ENCODE measurements around the gene GLB1L2.

GLB1L2 gene

DNA sequence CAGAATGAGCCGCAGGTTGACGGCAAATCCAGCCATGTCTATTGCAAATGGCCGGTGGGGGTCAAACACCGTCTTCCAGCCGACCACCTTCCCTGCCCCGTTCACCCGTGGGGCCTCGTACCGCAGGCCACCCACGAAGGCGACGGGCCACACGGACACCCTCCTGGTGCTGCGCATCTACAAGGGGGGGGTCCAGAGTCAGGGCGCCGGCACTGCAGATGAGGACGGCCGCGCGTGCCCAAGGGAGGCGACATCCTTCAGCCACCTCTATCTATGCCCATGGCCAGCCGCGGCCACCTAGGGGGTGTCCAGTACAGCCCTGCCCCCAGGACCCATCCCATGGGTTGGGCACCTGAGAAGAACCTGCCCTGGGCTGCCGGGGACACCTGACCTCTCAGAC, 51.0 kb downstream of the GLB1L2 start:
- TF ChIP-seq ZFP3 (CRISPR knock-in tag; IDR thresholded peaks at IDR 0.05) (no peak), OSR1 (CRISPR knock-in tag; IDR thresholded peaks at IDR 0.05) (no peak), RARB (CRISPR knock-in tag; IDR thresholded peaks at IDR 0.05) (no peak)
- no peak for ATAC-seq

DNA sequence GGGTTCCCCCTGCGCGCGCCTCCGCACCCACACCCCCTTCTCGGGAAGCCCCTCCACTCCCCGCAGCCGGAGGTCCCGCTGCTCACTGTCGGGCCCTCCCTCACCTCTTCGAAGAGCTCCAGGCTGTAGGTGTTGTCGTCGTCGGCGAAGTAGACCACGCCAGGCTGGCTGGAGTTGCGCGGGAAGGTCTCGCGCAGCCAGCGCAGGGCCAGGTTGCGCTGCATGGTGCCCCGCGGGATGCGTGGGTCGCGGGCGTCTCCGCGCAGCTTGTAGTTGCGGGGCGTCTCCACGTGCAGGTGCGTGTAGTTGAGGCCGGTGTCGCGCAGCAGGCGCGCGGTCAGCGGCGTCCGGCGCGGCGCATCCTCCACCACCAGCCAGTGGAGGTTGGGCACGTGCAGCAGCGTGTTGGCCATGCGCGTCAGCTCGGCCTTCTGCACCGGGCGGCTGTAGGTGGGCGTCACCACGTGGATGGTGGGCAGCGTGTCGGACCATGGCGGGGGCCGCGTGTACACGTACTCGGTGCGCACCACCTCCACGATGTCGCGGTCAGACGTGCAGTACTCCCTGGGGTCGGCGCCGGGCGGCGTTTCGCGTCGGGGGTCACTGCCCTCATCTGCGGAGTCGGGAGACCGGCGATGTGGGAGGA, 51.9 kb downstream of the GLB1L2 start:
- TF ChIP-seq, protein P1, sequence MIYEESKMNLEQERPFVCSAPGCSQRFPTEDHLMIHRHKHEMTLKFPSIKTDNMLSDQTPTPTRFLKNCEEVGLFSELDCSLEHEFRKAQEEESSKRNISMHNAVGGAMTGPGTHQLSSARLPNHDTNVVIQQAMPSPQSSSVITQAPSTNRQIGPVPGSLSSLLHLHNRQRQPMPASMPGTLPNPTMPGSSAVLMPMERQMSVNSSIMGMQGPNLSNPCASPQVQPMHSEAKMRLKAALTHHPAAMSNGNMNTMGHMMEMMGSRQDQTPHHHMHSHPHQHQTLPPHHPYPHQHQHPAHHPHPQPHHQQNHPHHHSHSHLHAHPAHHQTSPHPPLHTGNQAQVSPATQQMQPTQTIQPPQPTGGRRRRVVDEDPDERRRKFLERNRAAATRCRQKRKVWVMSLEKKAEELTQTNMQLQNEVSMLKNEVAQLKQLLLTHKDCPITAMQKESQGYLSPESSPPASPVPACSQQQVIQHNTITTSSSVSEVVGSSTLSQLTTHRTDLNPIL (CRISPR knock-in tag; IDR thresholded peaks at IDR 0.05; ENCODE audit: low read depth): no peak
- TF ChIP-seq OSR1 (CRISPR knock-in tag; IDR thresholded peaks at IDR 0.05) (no peak), GLIS3 (CRISPR knock-in tag; IDR thresholded peaks at IDR 0.05) (no peak), ISL1 (CRISPR knock-in tag; IDR thresholded peaks at IDR 0.05) (no peak), ZNF8 (CRISPR knock-in tag; IDR thresholded peaks at IDR 0.05) (no peak), BACH2 (CRISPR knock-in tag; IDR thresholded peaks at IDR 0.05; ENCODE audit: borderline replicate concordance) (no peak), PPARA (CRISPR knock-in tag; IDR thresholded peaks at IDR 0.05; ENCODE audit: borderline replicate concordance) (no peak), CSDC2 (CRISPR knock-in tag; IDR thresholded peaks at IDR 0.05) (no peak), ZFP3 (CRISPR knock-in tag; IDR thresholded peaks at IDR 0.05) (no peak), ARNTL (CRISPR knock-in tag; IDR thresholded peaks at IDR 0.05; ENCODE audit: borderline replicate concordance, low read depth) (no peak), TCF4 (CRISPR knock-in tag; IDR thresholded peaks at IDR 0.05; ENCODE audit: borderline replicate concordance) (no peak)
- TF ChIP-seq, protein P2, sequence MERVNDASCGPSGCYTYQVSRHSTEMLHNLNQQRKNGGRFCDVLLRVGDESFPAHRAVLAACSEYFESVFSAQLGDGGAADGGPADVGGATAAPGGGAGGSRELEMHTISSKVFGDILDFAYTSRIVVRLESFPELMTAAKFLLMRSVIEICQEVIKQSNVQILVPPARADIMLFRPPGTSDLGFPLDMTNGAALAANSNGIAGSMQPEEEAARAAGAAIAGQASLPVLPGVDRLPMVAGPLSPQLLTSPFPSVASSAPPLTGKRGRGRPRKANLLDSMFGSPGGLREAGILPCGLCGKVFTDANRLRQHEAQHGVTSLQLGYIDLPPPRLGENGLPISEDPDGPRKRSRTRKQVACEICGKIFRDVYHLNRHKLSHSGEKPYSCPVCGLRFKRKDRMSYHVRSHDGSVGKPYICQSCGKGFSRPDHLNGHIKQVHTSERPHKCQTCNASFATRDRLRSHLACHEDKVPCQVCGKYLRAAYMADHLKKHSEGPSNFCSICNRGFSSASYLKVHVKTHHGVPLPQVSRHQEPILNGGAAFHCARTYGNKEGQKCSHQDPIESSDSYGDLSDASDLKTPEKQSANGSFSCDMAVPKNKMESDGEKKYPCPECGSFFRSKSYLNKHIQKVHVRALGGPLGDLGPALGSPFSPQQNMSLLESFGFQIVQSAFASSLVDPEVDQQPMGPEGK (CRISPR knock-in tag; IDR thresholded peaks at IDR 0.05; ENCODE audit: borderline replicate concordance): no peak
- TF ChIP-seq, protein P3, sequence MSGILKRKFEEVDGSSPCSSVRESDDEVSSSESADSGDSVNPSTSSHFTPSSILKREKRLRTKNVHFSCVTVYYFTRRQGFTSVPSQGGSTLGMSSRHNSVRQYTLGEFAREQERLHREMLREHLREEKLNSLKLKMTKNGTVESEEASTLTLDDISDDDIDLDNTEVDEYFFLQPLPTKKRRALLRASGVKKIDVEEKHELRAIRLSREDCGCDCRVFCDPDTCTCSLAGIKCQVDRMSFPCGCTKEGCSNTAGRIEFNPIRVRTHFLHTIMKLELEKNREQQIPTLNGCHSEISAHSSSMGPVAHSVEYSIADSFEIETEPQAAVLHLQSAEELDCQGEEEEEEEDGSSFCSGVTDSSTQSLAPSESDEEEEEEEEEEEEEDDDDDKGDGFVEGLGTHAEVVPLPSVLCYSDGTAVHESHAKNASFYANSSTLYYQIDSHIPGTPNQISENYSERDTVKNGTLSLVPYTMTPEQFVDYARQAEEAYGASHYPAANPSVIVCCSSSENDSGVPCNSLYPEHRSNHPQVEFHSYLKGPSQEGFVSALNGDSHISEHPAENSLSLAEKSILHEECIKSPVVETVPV (CRISPR knock-in tag; IDR thresholded peaks at IDR 0.05): no peak
- no peak for ATAC-seq

DNA sequence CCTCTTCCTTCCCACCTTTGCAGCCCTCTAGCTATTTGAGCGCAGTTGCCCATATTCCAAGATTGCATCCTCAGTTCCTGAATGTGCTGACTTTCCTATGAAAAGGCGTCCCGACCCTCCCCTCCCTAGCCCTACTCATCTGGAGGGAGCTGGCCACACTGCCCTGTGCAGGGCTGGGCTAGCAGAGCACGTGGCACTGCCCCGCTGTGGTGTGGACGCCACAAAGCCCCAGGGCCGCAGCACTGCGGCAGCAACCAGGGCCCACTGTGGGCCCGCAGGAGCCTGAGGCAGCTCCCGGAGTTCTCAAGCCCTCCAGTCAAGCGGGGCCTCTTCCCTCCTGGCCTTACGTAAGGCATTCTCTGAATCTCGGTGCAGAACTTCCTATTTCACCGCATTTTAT, 52.6 kb downstream of the GLB1L2 start:
- no peak for ATAC-seq
- TF ChIP-seq TOX (CRISPR knock-in tag; IDR thresholded peaks at IDR 0.05; ENCODE audit: borderline replicate concordance) (no peak), ZFP30 (CRISPR knock-in tag; IDR thresholded peaks at IDR 0.05) (no peak), ESRRG (CRISPR knock-in tag; IDR thresholded peaks at IDR 0.05) (no peak), GLIS3 (CRISPR knock-in tag; IDR thresholded peaks at IDR 0.05) (no peak), ZFP3 (CRISPR knock-in tag; IDR thresholded peaks at IDR 0.05) (no peak), SNAI2 (CRISPR knock-in tag; IDR thresholded peaks at IDR 0.05) (no peak), CSDC2 (CRISPR knock-in tag; IDR thresholded peaks at IDR 0.05) (no peak), OSR1 (CRISPR knock-in tag; IDR thresholded peaks at IDR 0.05) (no peak), TCF4 (CRISPR knock-in tag; IDR thresholded peaks at IDR 0.05; ENCODE audit: borderline replicate concordance) (no peak), ZNF8 (CRISPR knock-in tag; IDR thresholded peaks at IDR 0.05) (no peak), ZC3H10 (CRISPR knock-in tag; IDR thresholded peaks at IDR 0.05) (no peak), ZNF70 (CRISPR knock-in tag; IDR thresholded peaks at IDR 0.05) (no peak), ARNTL (CRISPR knock-in tag; IDR thresholded peaks at IDR 0.05; ENCODE audit: borderline replicate concordance, low read depth) (no peak), RARB (CRISPR knock-in tag; IDR thresholded peaks at IDR 0.05) (no peak), ISL1 (CRISPR knock-in tag; IDR thresholded peaks at IDR 0.05) (no peak), ZNF565 (CRISPR knock-in tag; conservative IDR thresholded peaks at IDR 0.05; ENCODE audit: low read depth) (no peak)
- TF ChIP-seq, protein P4, sequence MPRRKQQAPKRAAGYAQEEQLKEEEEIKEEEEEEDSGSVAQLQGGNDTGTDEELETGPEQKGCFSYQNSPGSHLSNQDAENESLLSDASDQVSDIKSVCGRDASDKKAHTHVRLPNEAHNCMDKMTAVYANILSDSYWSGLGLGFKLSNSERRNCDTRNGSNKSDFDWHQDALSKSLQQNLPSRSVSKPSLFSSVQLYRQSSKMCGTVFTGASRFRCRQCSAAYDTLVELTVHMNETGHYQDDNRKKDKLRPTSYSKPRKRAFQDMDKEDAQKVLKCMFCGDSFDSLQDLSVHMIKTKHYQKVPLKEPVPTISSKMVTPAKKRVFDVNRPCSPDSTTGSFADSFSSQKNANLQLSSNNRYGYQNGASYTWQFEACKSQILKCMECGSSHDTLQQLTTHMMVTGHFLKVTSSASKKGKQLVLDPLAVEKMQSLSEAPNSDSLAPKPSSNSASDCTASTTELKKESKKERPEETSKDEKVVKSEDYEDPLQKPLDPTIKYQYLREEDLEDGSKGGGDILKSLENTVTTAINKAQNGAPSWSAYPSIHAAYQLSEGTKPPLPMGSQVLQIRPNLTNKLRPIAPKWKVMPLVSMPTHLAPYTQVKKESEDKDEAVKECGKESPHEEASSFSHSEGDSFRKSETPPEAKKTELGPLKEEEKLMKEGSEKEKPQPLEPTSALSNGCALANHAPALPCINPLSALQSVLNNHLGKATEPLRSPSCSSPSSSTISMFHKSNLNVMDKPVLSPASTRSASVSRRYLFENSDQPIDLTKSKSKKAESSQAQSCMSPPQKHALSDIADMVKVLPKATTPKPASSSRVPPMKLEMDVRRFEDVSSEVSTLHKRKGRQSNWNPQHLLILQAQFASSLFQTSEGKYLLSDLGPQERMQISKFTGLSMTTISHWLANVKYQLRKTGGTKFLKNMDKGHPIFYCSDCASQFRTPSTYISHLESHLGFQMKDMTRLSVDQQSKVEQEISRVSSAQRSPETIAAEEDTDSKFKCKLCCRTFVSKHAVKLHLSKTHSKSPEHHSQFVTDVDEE (CRISPR knock-in tag; IDR thresholded peaks at IDR 0.05): no peak
- TF ChIP-seq, protein P3 (CRISPR knock-in tag; IDR thresholded peaks at IDR 0.05): no peak
- TF ChIP-seq, protein P2 (CRISPR knock-in tag; IDR thresholded peaks at IDR 0.05; ENCODE audit: borderline replicate concordance): no peak
- TF ChIP-seq, protein P5, sequence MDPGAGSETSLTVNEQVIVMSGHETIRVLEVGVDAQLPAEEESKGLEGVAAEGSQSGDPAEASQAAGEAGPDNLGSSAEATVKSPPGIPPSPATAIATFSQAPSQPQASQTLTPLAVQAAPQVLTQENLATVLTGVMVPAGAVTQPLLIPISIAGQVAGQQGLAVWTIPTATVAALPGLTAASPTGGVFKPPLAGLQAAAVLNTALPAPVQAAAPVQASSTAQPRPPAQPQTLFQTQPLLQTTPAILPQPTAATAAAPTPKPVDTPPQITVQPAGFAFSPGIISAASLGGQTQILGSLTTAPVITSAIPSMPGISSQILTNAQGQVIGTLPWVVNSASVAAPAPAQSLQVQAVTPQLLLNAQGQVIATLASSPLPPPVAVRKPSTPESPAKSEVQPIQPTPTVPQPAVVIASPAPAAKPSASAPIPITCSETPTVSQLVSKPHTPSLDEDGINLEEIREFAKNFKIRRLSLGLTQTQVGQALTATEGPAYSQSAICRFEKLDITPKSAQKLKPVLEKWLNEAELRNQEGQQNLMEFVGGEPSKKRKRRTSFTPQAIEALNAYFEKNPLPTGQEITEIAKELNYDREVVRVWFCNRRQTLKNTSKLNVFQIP (CRISPR knock-in tag; IDR thresholded peaks at IDR 0.05; ENCODE audit: borderline replicate concordance, low read depth): no peak

All from SK-N-SH treated with all-trans-retinoic acid at 6 μM for 48 hours (cell line).